DND-41 (cell line): Measurements from ENCODE around the gene PNPT1.

Experiments used
- ATAC-seq: fragments of 200-7000 bp; cut with Tn5 transposase; 3 replicates; pipeline ENCODE4 v1.9.1; 2021; ENCODE audit warnings: low read depth; ENCODE audit not compliant: insufficient read depth
- DNase-seq: peaks from one replicate; pipeline ENCODE4 v3.0.0-alpha.2; 2020
- H2AFZ ChIP-seq: 2 replicates; pipeline ENCODE4 v1.6.0; 2012; ENCODE audit warnings: low read depth, low read length
- H3K27ac ChIP-seq: 2 replicates; pipeline ENCODE4 v1.5.1; 2012; ENCODE audit warnings: low read length, inconsistent platforms
- H3K27me3 ChIP-seq: fragments of 200-600 bp; sonication (generic); 2 replicates; pipeline ENCODE4 v1.6.0; 2012; ENCODE audit warnings: low read length, mild to moderate bottlenecking, inconsistent platforms; ENCODE audit not compliant: insufficient read depth, poor library complexity
- H3K36me3 ChIP-seq: 2 replicates; pipeline ENCODE4 v1.5.1; 2012; ENCODE audit warnings: low read length, inconsistent platforms; ENCODE audit not compliant: insufficient read depth
- H3K4me1 ChIP-seq: 2 replicates; pipeline ENCODE4 v1.5.1; 2012; ENCODE audit warnings: mild to moderate bottlenecking, low read length; ENCODE audit not compliant: insufficient read depth
- H3K4me2 ChIP-seq: 2 replicates; pipeline ENCODE4 v1.6.0; 2012; ENCODE audit warnings: mild to moderate bottlenecking, moderate library complexity, low read length, inconsistent platforms; ENCODE audit not compliant: insufficient read depth
- H3K4me3 ChIP-seq, 2 experiments: fragments of 200-600 bp in 1 of 2; shearing (Covaris generic) in 1 of 2; 2 replicates each; pipeline ENCODE4 v1.5.1; 2012 to 2016; ENCODE audit warnings: inconsistent platforms in 2 of 2, low read length in 2 of 2, mild to moderate bottlenecking in 2 of 2, low read depth in 1 of 2, moderate library complexity in 1 of 2
- H3K79me2 ChIP-seq: 2 replicates; pipeline ENCODE4 v1.6.0; 2012; ENCODE audit warnings: low read length, inconsistent platforms; ENCODE audit not compliant: insufficient read depth
- H3K9ac ChIP-seq: 2 replicates; pipeline ENCODE4 v1.6.0; 2012; ENCODE audit warnings: low read depth, mild to moderate bottlenecking, inconsistent platforms, low read length, moderate library complexity
- H3K9me3 ChIP-seq: 2 replicates; pipeline ENCODE4 v1.5.1; 2012; ENCODE audit warnings: low read length, moderate library complexity, mild to moderate bottlenecking, inconsistent platforms; ENCODE audit not compliant: insufficient read depth, severe bottlenecking
- H4K20me1 ChIP-seq: 2 replicates; pipeline ENCODE4 v1.6.0; 2012; ENCODE audit warnings: low read length; ENCODE audit not compliant: insufficient read depth
- CTCF ChIP-seq: IDR thresholded peaks from 2 replicates; pipeline ENCODE4 v1.5.1; 2012; ENCODE audit warnings: borderline replicate concordance, low read length, moderate library complexity, mild to moderate bottlenecking; ENCODE audit not compliant: poor library complexity, severe bottlenecking; ENCODE audit errors: extremely low read depth
- EZH2 ChIP-seq: IDR thresholded peaks from 3 replicates; pipeline ENCODE4 v1.6.1; 2012; ENCODE audit warnings: borderline replicate concordance, low read depth, mild to moderate bottlenecking, moderate library complexity, low read length, inconsistent platforms; ENCODE audit not compliant: severe bottlenecking

PNPT1 gene

GRCh38 chr2:55585451-55586080 is 108.1 kb downstream of the PNPT1 start:
- Histone ChIP-seq H3K9ac (no peak overlapping the region), H3K27me3 (no peaks in the 10 kb centered on the region), H2AFZ (no peak overlapping the region), H3K4me1 (no peaks in the 10 kb centered on the region), H3K36me3 (peaks cover 56% of the 10 kb centered on the region), H3K4me2 (no peak overlapping the region), H3K4me3 (no peak overlapping the region), H3K9me3 (no peaks in the 10 kb centered on the region), H3K27ac (no peak overlapping the region), H4K20me1 (no peaks in the 10 kb centered on the region), H3K79me2 (peaks cover 6% of the 10 kb centered on the region; the same call in 1 of the 2 replicates)
- no peak for TF ChIP-seq EZH2
- TF ChIP-seq CTCF = no peak
- DNase-seq = no peak
- no peak for ATAC-seq
